Central memory CD8-positive, alpha-beta T cell (primary cell): Measurements from ENCODE around the gene SAMHD1.

Experiments used
- ATAC-seq: fragments of 150-1000 bp; cut with Tn5 transposase; replicated peaks from 2 replicates; pipeline ENCODE4 v1.10.0; 2022; ENCODE audit warnings: mild to moderate bottlenecking, moderate FRiP score, moderate number of reproducible peaks; ENCODE audit not compliant: poor library complexity, severe bottlenecking; ENCODE audit errors: extremely low read depth
- DNase-seq, 2 donors: peaks; one replicate each; pipeline ENCODE4 v3.0.0; 2021; ENCODE audit warnings: low spot score in 2 of 2
- H3K27ac Mint-ChIP-seq: one replicate; pipeline ENCODE4 v1.8.0; 2022; ENCODE audit warnings: low read depth, mild to moderate bottlenecking, moderate library complexity, mixed read lengths
- H3K27me3 Mint-ChIP-seq: one replicate; pipeline ENCODE4 v1.8.0; 2022; ENCODE audit warnings: mixed read lengths
- H3K36me3 Mint-ChIP-seq: one replicate; pipeline ENCODE4 v1.8.0; 2022; ENCODE audit warnings: mild to moderate bottlenecking, moderate library complexity, mixed read lengths; ENCODE audit not compliant: insufficient read depth
- H3K4me1 Mint-ChIP-seq: one replicate; pipeline ENCODE4 v1.8.0; 2022; ENCODE audit warnings: mixed read lengths
- H3K4me3 Mint-ChIP-seq: one replicate; pipeline ENCODE4 v1.8.0; 2022; ENCODE audit warnings: mild to moderate bottlenecking, moderate library complexity, mixed read lengths
- H3K9me3 Mint-ChIP-seq: one replicate; pipeline ENCODE4 v1.8.0; 2022; ENCODE audit warnings: mixed read lengths

SAMHD1 gene

DNA sequence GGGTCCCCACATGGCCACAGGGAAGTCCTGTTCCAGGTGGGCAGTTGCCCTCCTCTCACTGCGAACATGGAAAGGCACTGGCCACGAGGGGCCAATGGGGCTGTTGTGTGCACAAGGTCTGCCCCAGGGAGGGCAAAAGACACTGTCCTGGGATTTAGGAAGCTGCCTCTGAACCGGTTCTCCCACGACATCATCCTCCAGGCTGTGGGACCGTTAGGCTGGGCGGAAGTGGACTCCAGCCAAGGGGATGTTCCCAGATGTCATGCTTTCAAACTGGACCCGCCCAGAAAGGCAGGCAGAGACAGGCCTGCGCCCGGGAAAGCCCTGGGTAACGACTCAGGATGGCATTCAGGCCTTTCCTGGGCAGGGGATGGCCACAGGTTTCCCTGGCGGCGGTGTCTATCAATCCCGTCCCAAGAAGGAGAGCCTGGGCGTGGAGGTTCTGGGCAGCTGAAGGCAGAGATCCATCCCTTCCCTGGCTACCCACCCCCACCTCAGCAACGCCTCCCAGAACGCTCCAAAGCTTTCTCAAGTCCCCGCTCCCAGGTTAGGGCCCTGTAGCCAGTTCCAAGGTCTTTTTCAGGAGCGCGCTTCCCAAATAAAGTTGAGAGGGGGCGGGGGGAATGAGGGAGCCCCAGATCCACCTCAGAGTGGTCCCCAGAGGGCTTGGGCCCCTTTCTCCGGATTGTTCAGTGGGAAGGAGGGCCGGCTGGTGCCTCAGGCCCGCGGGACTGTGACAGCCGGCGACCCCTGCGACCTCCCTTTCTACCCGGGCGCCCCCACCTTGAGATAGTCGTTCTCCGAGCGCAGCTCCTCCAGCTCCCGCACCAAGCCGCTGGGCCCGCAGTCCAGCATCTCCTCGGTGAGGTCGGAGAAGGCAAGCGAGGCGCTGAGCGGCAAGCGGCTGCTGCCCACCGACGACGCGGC is 89.4 kb downstream of the SAMHD1 start:
- Mint-ChIP-seq H3K27me3 (peaks cover 16% of the 10 kb centered on the region), H3K27ac (no peak overlapping the region), H3K4me3 (peak overlapping the region; percentile 56), H3K36me3 (peaks cover 1% of the 10 kb centered on the region), H3K4me1 (peaks cover 8% of the 10 kb centered on the region), H3K9me3 (no peaks in the 10 kb centered on the region)
- ATAC-seq (no peak), DNase-seq (no peak)

GRCh38 chr20:36861625-36861874 is 90.0 kb downstream of the SAMHD1 start:
- Mint-ChIP-seq H3K9me3 (no peaks in the 10 kb centered on the region), H3K27me3 (peaks cover 16% of the 10 kb centered on the region), H3K4me1 (peaks cover 12% of the 10 kb centered on the region), H3K36me3 (peaks cover 1% of the 10 kb centered on the region), H3K4me3 (peak overlapping the region; percentile 56), H3K27ac (no peak overlapping the region)
- ATAC-seq: no peak
- DNase-seq: no peak

DNA sequence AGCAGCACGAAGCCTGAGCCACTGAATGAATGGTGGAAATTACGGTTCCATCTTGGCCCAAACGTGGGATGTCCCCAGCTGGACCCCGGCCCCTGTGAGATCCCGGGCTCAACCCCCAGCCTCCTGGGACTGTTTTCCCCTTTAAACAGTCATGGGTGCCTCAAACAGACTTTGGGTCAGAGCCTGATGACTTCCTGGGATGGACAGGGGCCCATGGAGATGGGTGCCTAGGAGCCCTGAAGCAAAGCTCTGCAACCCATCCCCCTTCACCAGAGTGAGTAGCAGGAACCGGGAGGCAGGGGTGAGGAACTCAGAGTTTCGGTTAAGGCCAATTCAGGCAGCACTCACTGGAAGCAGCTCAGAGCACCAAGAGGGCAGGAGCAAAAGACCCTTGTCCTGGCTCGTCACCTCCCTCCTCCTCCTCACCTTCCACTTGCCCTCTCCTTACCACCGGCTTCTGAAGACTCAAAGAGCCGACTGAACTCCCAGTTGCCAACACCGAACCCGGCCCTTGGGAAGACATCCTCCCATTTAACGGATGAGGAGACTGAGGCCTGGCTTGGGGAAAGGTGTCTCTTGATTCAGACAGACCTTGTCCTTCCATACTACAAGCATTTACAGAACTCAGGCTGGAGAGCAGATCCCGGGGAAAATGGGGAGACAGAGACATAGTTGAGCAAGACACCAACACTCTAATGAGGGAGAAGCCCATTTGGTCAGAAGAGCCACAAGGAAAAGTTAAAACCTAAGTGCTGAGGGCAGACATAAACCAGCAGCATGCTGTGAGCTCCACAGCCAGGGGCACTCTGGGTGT is 90.5 kb downstream of the SAMHD1 start:
- ATAC-seq (no peak), DNase-seq (no peak)
- Mint-ChIP-seq H3K9me3 (no peaks in the 10 kb centered on the region), H3K27me3 (peaks cover 15% of the 10 kb centered on the region), H3K27ac (no peak overlapping the region), H3K4me1 (peaks cover 15% of the 10 kb centered on the region), H3K36me3 (peaks cover 1% of the 10 kb centered on the region), H3K4me3 (peak overlapping the region; percentile 56)

DNA sequence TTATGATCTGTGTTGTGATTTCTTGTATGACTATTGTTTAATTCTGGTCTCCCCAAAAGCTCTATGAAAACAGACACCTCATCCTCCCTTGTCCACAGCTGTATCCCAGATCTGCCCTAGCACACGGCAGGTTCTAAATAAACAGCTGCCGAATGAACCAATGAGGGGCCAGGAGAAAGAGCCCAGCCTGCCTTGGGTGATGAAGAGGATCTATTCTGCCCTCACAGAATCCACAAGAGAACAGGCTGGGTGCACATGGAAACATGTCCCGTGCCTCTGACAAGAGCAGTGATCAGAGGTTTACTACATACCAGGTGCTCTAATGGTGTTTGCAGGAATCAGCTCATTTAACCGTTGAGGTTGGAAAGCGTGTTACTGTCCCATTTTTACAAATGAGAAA is 91.2 kb downstream of the SAMHD1 start:
- Mint-ChIP-seq H3K27ac (no peak overlapping the region), H3K9me3 (no peaks in the 10 kb centered on the region), H3K4me1 (peaks cover 16% of the 10 kb centered on the region), H3K36me3 (peaks cover 1% of the 10 kb centered on the region), H3K27me3 (peaks cover 8% of the 10 kb centered on the region), H3K4me3 (no peak overlapping the region)
- no peak for ATAC-seq
- no peak for DNase-seq

DNA sequence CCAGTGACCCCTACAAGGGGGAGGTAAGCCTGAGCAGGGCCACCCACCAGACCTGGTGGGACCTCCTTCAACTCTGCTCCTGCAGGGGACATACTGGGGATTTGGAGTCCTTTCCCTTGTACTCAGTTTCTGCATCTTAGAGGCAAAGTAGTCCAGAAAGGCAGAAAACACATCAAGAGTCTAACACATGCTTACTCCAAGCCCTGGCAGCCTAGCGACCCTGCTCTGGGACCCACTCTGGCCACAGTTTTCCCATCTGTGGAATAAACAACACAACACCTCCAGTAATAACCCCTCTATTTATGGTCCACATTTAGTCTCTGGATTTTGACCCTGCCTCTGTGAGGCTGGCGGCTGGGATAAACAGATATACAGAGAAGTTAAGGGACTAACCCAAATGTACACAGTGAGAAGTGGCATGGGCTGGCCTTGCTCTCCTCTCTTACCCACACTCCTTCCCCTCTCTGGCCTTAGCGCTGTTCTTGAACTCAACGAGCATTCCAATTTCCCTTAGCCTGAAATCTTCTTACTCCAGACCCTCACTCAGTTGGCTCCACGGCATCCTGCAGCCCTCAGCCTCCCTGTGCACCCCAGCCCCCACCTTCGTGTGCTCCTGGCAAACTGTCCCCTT is 91.7 kb downstream of the SAMHD1 start:
- H3K27me3 Mint-ChIP-seq: peaks cover 3% of the 10 kb centered on the region
- no peak overlapping the region for H3K27ac Mint-ChIP-seq

GRCh38 chr20:36859282-36859555 is 92.3 kb downstream of the SAMHD1 start:
- ATAC-seq (no peak), DNase-seq (no peak)
- Mint-ChIP-seq H3K4me3 (no peak overlapping the region), H3K36me3 (peaks cover 1% of the 10 kb centered on the region), H3K27me3 (no peaks in the 10 kb centered on the region), H3K27ac (no peak overlapping the region), H3K9me3 (no peaks in the 10 kb centered on the region), H3K4me1 (peaks cover 11% of the 10 kb centered on the region)

More for the DNA sequence above, 91.7 kb downstream of the SAMHD1 start:
- no peak for DNase-seq
- Mint-ChIP-seq H3K9me3 (no peaks in the 10 kb centered on the region), H3K4me3 (no peak overlapping the region), H3K36me3 (peaks cover 1% of the 10 kb centered on the region), H3K4me1 (peaks cover 13% of the 10 kb centered on the region)
- ATAC-seq: no peak

- Mint-ChIP-seq H3K4me1 (peaks cover 11% of the 10 kb centered on the region), H3K27ac (peak overlapping the region; percentile 5), H3K9me3 (no peaks in the 10 kb centered on the region), H3K36me3 (peaks cover 1% of the 10 kb centered on the region), H3K27me3 (no peaks in the 10 kb centered on the region), H3K4me3 (no peak overlapping the region)
- ATAC-seq (peak; percentile 14), DNase-seq (no peak)
Measured at GRCh38 chr20:36856691-36857635, 94.5 kb downstream of the SAMHD1 start.

GRCh38 chr20:36856195-36856594 is 95.3 kb downstream of the SAMHD1 start:
- no peaks in the 10 kb centered on the region for H3K9me3 Mint-ChIP-seq
- DNase-seq: no peak
- no peak for ATAC-seq
- H3K4me3 Mint-ChIP-seq: no peak overlapping the region
- H3K4me1 Mint-ChIP-seq: peaks cover 11% of the 10 kb centered on the region
- no peaks in the 10 kb centered on the region for H3K27me3 Mint-ChIP-seq
- no peak overlapping the region for H3K27ac Mint-ChIP-seq
- H3K36me3 Mint-ChIP-seq: peaks cover 1% of the 10 kb centered on the region

- no peaks in the 10 kb centered on the region for H3K27me3 Mint-ChIP-seq
- H3K9me3 Mint-ChIP-seq: no peaks in the 10 kb centered on the region
- peaks cover 1% of the 10 kb centered on the region for H3K36me3 Mint-ChIP-seq
- H3K27ac Mint-ChIP-seq: no peak overlapping the region
- ATAC-seq (no peak), DNase-seq (no peak)
- peaks cover 11% of the 10 kb centered on the region for H3K4me1 Mint-ChIP-seq
- no peak overlapping the region for H3K4me3 Mint-ChIP-seq
Measured at GRCh38 chr20:36855241-36855657, 96.3 kb downstream of the SAMHD1 start.

- no peak overlapping the region for H3K27ac Mint-ChIP-seq
- no peaks in the 10 kb centered on the region for H3K9me3 Mint-ChIP-seq
- DNase-seq (no peak), ATAC-seq (no peak)
- H3K4me3 Mint-ChIP-seq: no peak overlapping the region
- no peaks in the 10 kb centered on the region for H3K27me3 Mint-ChIP-seq
- peaks cover 11% of the 10 kb centered on the region for H3K4me1 Mint-ChIP-seq
- peaks cover 1% of the 10 kb centered on the region for H3K36me3 Mint-ChIP-seq
Measured at GRCh38 chr20:36854348-36855240, 96.9 kb downstream of the SAMHD1 start.

DNA sequence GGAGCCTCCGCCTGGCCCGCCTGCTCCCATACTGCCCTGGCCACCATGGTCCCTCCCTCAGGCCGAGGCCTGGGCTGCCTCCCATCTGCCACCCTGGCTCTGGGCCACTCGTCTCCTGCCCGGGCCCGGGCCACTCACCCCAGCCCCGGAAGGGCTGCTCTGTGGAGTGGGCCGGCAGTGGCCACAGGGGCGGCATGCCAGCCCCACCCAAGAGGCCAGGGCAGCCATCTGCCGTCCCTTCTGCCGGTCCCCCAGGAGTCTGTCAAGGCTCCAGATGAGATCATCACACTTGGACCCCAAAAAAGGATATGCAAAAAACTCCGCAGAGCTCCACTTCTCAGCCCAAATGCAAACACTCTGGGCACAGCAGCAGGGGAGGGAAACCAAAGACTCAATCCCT is 99.3 kb downstream of the SAMHD1 start:
- no peaks in the 10 kb centered on the region for H3K9me3 Mint-ChIP-seq
- H3K4me3 Mint-ChIP-seq: no peak overlapping the region
- no peak overlapping the region for H3K27ac Mint-ChIP-seq

More for the DNA sequence above, 99.3 kb downstream of the SAMHD1 start:
- ATAC-seq (no peak), DNase-seq (no peak)
- Mint-ChIP-seq H3K27me3 (no peaks in the 10 kb centered on the region), H3K36me3 (peaks cover 1% of the 10 kb centered on the region), H3K4me1 (peaks cover 9% of the 10 kb centered on the region)
